DLD1 (cell line): Measurements from ENCODE around the gene FLOT1.

ENCODE experiments used
- in situ Hi-C: cut with HindIII; loops from 2 replicates; pipeline ENCODE4 v1.10.0; 2017; ENCODE audit warnings: low sequenced_read_pairs

The FLOT1 gene

DNA sequence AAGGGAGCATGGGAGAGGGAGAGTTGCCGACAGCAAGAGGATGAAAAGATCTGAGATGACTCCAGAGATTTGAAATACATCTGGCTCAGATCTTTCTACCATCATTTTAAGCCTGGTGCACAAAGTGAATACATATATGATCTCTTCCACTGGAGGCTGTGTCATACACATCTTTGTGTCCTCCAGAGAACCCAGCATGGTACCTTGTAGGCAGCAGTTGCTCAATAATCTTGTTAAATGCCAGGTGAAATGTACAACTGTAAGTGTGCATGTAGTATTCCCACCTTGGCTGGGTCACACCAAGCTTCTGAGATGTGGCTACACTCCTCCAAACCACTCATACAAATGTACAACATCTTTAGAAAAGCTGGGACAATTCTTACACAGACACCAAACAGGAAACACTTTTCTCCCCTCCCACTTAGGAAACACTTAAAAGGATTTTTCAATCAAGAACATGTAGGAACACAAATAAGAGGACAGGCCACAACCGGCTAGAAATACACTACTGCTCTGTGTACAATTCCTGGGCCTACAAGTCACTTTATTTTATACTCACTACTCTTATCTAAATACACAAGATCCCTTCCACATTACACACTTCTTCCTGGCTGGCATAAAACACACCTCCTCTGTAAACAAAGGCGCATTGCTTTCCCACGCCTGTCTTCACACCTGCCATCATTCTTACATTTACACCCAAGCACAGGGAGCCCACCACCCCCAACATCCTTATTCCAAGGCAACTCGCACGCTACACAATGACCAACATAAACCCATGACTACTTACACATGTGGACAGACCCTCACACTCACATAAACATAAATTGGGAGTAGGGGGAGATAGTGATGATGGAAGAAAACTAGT, 5.6 kb upstream of the FLOT1 start:
- in situ Hi-C loops = loop anchor here (25.0 kb wide), 1 partner anchor 139 kb away; the partner anchor contains the start of gene DDR1

DNA sequence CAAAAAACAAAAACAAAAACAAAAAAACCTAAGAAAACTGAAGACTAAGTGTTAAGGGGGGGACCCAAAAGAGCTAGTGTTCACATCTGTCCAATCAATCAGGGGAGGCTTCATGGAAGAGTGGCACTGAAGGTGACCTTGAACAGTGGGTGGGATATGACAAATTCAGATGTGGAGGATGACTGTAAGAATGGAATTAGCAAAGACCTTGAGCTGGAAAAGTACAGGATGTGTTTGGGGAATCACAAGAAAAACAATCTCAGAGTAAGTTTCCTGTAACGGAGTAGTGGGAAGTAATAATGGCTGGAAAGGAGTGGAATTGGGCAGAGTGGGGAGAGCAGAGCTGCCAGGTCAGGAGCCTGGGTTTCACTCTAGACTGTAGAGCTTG, 4.8 kb upstream of the FLOT1 start:
- in situ Hi-C loops = loop anchor here (25.0 kb wide), 1 partner anchor 140 kb away; the partner anchor contains the start of gene DDR1

DNA sequence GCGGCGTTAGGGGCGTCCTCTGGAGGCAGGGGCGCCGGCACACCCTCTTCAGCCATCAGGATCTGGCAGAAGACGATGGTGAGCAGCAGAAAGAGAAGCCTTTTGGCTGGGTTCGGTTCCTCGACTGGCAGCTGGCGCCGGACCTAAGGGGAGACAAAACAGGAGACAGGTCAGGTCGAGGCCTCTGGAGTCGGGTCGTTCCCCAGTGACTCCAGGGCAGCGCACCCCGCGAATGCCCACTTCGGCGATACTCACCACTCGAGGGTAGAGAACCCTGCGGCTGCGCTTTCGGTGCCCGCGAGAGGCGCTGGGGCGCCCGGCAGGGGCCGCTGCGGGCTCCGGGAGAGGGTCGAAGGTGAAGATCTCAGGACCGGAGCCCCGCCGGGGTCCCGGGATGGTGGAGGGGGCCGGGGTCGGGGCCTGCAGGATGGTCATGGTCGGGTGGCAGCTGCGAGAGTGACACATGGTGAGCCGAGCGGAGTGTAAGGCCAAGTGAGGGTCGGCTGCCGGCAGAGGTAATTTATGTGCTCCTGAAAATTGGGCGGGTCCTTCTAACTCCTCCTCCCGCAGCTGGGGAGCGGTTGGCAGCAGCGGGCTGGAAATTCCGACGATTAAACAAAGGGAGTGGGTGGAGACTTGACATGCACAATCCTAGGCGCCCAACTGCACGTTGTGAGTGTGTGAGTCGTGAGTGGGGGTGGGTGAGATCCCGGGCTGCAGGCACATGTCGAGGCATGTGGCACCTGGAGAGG, 1.7 kb upstream of the FLOT1 start, which contains the start of gene IER3:
IER3 (minus strand) TSS at position 494 of the 752 bp plus-strand sequence; CDS start at position 465, 29 bp downstream.
- in situ Hi-C loops = loop anchor here (25.0 kb wide), 1 partner anchor 143 kb away; the partner anchor contains the start of gene DDR1

DNA sequence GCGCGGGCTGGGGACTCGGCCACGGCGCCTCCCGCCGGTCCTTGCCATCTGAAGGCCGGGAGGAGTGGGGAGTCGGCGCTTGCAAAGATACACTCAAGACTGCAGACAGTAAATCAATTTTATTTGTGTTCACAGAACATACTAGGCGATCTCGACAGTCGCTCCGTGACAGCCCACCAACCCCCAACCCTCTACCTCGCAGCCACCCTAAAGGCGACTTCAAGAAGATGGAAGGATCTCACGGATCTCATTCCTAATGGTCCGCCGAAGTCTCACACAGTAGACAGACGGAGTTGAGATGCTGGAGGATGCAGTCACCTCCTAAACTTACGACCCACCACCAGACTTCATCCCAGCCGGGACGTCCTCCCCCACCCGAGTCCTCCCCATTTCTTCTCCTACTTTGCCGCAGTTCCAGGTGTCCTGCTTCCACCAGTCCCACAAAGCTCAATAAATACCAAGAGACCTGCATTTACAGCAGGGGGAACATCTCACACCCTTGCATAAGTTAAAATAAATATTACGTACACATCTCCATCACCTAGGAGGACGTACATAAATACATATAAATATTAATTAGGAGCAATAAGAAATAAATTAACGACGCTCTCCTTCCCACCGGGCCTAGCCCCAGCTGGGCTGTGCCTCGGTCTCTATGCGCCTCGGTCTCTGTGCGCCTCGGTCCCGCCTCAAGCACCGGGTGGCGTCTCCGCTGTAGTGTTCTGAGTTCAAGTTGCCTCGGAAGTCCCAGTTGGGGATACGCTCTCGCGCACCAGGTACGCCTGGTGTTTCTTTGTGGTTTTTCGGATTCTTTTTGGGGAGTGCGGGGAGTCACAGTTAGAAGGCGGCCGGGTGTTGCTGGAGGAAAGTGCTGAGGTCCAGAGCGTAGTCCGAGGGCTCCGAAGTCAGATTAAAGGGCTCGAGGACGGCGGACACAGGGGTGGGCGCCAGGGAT, 889 bp upstream of the FLOT1 start:
- in situ Hi-C loops = loop anchor here (25.0 kb wide), 1 partner anchor 144 kb away; the partner anchor contains the start of gene DDR1

DNA sequence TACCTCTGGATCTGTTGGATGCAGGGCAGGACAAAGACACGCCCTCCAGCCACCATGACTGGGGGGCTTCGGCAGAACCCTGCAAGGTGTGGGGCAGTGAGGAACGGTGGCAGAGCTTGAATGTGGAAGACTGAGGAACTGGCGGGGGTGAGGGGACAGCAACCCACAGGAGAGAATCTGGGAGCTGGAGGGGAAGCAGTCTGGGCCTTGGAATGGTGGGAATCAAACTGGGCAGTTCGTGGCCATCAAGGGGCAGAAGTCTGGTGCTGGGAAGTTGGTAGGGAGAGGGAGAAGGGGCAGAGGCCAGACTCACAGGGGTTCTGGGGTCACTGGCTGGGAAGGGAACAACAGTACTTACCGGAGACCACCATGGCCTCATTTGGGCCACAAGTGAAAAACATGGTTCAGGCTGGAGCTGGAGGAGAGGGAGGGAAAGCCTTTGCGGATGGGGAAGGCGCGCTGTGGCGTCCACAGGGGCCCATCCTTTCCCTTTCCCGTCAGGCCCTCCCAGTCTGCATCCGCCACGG, 635 bp downstream of the FLOT1 start:
- in situ Hi-C loops = loop anchor here (25.0 kb wide), 1 partner anchor 145 kb away; the partner anchor contains the start of gene DDR1

DNA sequence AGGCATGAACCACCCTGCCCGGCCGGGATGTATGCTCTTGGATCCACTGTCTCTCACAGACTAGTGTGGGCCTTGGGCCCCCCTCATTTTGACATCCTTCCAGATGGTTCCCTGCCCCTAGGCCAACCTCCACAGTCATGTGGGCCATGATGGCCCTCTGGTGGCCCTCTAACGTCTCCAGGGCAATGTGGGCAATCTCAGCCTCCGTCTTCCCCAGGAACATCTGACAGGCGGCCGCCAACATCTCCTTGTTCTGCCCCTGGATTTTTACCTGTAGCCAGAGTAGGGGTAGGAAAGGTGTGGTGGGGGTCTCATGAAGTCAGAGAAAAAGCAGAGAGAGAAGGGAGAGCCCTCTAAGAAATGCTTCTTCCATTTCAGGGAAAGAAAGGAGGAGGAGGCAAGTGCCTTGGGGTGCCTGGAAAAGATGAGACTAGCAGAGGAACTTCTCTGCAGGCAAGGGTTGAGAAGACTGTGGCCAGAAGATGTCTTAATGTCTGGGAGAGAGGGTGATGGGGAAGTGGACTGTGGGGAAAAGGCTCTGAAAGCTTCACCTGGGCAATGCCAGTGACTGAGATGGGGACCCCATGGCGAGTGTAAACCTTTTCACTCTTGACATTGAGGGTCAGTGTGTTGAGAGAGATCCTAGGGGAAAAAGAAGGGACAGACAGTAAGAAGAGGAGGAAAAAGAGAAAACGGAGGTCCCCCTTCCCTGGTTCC, 1.3 kb downstream of the FLOT1 start:
- in situ Hi-C loops = loop anchor here (25.0 kb wide), 1 partner anchor 146 kb away; the partner anchor contains the start of gene DDR1

DNA sequence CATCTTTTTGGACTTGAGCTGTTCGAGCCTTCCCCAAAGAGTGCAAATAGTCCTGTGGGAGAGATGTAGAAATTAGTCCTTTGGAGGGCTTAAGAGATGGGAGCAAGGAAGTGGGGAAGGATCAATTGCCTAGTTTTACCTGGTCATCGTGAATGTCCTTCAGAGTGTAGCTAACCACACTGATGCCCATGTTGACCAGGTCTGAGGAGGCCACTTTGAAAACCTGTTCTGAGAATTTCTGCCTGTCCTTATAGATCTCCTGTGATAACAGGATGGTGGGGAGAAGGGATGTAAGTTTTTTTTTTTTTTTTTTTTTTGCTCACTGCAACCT, 2.0 kb downstream of the FLOT1 start:
- in situ Hi-C loops = loop anchor here (25.0 kb wide), 1 partner anchor 147 kb away; the partner anchor contains the start of gene DDR1

DNA sequence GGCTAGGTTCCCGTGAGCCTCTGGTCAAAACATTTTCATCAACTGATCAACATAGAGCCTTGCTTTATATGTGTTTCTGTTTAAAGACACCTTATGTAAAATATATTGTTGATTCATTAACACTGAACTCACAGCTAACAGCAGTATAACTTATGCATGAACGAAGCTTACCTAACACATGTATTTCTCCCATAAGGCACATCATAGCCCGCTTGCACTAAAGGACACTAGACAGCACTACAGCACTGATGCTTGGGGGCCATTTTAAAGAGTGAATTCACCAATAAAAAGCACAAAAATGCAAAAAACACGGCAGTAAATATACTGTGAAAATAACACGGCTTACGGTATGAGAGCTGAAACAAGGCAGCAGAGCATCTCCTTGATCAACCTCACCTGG, 4.0 kb downstream of the FLOT1 start:
- in situ Hi-C loops = loop anchor here (25.0 kb wide), 1 partner anchor 149 kb away; the partner anchor contains the start of gene DDR1

DNA sequence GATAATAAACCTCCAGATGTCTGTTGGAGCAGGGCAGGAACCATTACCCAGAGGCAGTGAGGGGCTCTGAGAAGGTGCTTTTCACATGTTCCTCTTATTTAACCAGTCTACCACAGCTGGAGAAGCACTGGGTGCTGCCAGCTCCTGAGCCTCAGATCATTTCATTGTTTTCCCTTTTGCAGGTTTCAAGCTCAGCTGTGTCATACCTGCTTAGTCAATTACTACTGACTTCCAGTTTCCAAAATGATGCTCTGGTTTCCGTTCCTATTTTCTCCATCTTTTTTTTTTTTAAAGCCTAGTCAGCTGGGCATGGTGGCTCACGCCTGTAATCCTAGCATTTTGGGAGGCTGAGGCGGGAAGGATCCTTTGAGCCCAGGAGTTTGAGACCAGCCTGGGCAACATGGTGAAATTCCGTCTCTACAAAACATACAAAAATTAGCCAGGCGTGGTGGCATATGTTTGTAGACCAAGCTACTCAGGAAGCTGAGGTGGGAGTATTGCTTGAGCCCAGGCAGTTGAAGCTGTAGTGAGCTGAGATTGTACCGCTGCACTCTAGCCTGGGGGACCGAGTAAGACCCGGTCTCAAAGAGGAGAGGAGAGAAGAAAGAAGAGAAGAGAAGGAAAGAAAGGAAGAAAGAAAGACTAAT, 6.7 kb downstream of the FLOT1 start:
- in situ Hi-C loops = loop anchor here (25.0 kb wide), 1 partner anchor 152 kb away; the partner anchor contains the start of gene DDR1

DNA sequence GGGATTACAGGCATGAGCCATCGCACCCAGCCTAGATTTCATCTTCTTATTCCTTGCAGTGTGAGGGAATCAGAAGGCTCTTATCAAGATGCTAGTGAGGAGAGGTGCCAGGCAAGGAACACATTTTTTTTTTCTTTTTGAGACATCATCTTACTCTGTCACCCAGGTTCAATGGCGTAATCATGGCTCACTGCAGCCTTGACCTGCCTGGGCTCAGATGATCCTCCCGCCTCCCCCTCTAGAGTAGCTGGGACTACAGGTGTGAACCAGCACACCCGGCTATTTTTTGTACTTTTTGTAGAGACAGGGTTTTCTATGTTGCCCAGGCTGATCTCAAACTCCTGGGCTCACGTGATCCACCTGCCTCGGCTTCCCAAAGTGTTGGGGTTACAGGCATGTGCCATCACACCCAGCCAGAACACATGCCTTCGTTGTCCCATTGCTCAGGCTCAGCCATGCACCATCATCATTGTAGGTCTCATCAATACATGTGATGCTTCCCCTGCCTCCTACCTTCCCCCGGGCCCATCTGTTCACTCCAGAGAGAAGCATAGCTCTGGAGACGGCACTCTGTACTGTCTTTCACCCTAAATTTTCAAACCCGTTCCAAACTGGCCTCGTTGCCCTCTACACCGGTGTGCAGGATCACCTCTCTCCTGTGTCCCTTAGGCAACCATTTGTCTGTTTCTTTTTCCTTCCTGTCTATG, 10.1 kb downstream of the FLOT1 start:
- in situ Hi-C loops = loop anchor here (25.0 kb wide), 1 partner anchor 155 kb away; the partner anchor contains the start of gene DDR1

DNA sequence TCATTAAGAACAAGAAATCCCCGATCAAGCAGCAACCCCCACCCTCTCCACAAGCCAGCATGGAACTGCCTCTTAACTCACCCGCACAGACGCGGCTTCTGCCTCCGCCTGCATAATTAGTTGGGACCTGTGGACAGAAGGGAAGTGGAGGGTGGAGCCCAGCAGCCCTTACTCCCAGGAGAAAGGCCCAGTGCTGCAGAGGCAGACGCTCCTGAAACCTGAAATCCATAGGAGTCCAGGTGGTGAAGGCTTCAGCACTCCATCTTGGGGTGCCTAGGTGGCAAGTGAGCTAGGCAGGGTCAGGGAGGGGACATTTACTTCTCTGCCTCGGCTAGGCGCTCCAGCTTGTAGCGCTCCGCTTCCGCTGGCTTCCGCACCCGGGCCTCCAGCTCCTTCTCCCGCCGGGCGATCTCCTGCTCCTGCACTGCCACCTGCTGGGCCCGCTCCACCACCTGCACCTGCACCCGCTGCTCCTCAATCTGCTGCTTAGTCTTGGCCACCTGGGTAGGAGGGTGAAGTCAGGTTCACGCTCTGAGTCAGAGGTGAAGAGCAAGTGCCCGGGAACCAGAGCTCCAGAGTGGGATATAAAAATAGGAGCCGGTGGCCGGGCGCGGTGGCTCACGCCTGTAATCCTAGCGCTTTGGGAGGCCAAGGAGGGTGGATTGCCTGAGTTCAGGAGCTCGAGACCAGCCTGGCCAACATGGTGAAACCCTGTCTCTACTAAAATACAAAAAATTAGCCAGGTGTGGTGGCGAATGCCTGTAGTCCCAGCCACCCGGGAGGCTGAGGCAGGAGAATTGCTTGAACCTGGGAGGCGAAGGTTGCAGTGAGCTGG, 11.7 kb downstream of the FLOT1 start:
- in situ Hi-C loops = loop anchor here (25.0 kb wide), 1 partner anchor 156 kb away; the partner anchor contains the start of gene DDR1

DNA sequence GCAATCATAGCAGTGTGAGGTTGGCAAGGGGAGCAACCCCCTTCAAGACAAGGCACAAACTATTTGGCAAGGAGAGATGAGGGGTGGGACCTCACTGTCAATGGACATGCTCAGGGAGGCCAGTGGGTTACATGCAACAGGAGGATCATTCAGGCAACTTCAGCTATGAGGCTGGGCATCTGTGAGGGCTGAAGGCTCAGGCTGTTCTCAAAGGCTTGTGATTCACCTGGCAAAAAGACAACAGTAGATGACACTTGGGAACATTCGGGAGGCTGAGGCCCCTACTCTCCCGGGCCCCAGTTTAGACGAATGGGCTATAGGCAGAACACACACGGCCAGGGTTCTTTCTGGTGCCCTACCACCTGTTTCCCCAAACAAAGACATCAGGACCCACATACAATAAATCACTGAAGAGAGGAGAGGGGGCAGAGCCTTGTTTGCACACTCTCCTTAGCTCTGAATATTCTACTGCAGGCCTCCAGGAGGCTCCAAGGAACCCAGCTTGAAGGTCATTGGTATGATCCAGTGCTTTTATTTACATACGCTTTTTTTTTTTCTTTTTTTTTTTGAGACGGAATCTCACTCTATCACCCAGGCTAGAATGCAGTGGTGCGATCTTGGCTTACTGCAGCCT, 14.4 kb downstream of the FLOT1 start:
- in situ Hi-C loops = loop anchor here (25.0 kb wide), 1 partner anchor 159 kb away; the partner anchor contains the start of gene DDR1

DNA sequence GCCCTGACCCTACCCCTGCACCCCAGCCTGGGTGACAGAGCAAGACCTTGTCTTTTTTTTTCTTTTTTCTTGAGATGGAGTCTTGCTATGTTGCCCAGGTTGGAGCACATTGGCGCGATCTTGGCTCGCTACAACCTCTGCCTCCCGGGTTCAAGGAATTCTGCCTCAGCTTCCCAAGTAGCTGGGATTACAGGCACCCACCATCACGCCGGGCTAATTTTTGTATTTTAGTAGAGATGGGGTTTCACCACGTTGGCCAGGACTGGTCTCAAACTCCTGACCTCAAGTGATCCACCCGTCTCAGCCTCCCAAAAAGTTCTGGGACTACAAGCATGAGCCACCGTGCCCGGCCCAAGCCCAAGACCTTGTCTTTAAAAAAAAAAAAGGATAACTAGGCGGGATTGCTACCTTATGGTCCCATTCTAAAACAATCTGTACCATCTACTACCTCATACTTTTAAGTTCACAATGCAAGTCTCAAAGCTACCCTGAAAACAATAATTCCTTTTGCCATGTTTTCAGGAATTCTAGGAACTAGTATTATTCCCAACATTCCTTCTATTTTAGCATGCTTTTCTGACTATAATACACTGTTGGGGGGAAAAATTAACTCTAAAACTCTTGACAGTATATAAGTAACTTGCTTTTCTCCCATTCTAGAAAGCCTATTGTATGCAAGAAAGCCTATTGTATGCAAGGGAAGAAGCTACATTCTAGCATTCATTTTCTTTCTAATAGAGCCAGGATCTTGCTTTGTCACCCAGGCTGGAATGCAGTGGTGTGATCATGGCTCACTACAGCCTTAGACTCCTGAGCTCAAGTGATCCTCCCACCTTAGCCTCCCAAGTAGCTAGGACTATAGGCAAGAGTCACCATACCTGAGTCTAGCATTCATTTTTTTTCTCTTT, 15.7 kb downstream of the FLOT1 start:
- in situ Hi-C loops = loop anchor here (25.0 kb wide), 1 partner anchor 161 kb away; the partner anchor contains the start of gene DDR1

DNA sequence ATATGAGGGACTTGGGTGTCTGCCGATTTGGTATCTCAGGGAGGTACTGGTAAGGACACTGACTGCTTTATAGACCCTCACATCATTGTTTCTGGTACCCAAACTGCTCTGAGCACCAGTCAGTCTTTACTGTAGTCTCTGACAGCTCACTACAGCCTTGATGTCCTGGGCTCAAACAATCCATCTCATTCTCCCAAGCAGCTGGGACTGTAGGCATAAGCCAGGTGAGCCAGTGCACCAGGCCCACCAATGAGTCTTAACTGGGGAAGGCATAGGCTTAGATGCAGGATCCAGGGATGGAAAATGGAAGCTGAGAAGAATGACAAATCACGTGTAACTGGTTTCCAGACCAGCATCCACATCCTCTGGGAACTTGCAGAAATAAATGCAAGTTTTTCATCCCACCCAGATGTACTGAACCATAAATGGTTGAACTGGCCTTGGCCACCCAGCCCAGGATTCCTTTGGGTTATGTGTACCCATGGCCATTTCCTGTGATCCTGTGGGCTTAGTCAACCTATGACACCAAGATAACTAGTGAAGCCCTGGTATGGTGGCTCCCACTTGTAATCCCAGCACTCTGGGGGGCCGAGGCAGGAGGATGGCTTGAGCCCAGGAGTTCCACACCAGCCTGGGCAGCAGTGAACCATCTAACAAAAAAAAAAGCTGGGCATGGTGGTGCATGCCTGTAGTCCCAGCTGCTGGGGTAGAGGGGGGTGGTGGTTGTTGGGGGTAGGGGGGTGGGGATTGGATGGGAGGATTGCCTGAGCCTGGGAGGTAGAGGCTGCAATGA, 16.6 kb downstream of the FLOT1 start:
- in situ Hi-C loops = loop anchor here (25.0 kb wide), 1 partner anchor 161 kb away; the partner anchor contains the start of gene DDR1
